Endometrial microvascular endothelial cells (primary cell): ENCODE results near the gene RUNX1. TPM values are rescaled to one million over a fixed set of nuclear protein-coding genes. Genes with fewer than 3 reads are reported as not detected.
"Not testable (repeated sequence)": the region's sequence is repeated elsewhere in the genome, so short reads cannot be mapped to it uniquely, and the experiment has no call there.

Source experiments
- in situ Hi-C: cut with HindIII; loops from 2 replicates; pipeline ENCODE4 v1.10.0; 2017; ENCODE audit warnings: low sequenced_read_pairs, low pct_unique_long_range_greater_than_20kb; ENCODE audit errors: inconsistent ontology term
- total RNA-seq: library from RNA; depleted of rRNA; stranded (reverse); fragments of >200 nt; gene quantifications from one replicate; pipeline ENCODE4 v1.2.3, GENCODE V29; 2015; ENCODE audit errors: inconsistent ontology term

RUNX1 gene
- total RNA-seq, 1 donor from 2014 or later: 14.5 TPM

GRCh38 chr21:34999397-34999941 lies 49.6 kb downstream of the RUNX1 start:
- in situ Hi-C loops: no loop called here

- in situ Hi-C loops: no loop called here
These were observed 50.9 kb downstream of the RUNX1 start for GRCh38 chr21:34998176-34998575.

GRCh38 chr21:34997294-34997693 lies 51.8 kb downstream of the RUNX1 start:
- in situ Hi-C loops: no loop called here

- in situ Hi-C loops: no loop called here
These were observed 52.6 kb downstream of the RUNX1 start for GRCh38 chr21:34996304-34997101.

- in situ Hi-C loops: no loop called here
These were observed 53.2 kb downstream of the RUNX1 start for GRCh38 chr21:34995979-34996303.

- in situ Hi-C loops: no loop called here
These were observed 54.1 kb downstream of the RUNX1 start for GRCh38 chr21:34994766-34995631.

- in situ Hi-C loops: not testable (repeated sequence)
These were observed 55.6 kb downstream of the RUNX1 start for GRCh38 chr21:34993521-34993921.

- in situ Hi-C loops: no loop called here
These were observed 56.2 kb downstream of the RUNX1 start for GRCh38 chr21:34992736-34993398.

GRCh38 chr21:34992180-34992579 lies 56.9 kb downstream of the RUNX1 start:
- in situ Hi-C loops: no loop called here

GRCh38 chr21:34991366-34991957 lies 57.6 kb downstream of the RUNX1 start:
- in situ Hi-C loops: no loop called here

- in situ Hi-C loops: no loop called here
These were observed 58.3 kb downstream of the RUNX1 start for GRCh38 chr21:34990842-34991241.

GRCh38 chr21:34989337-34990151 lies 59.6 kb downstream of the RUNX1 start:
- in situ Hi-C loops: no loop called here

GRCh38 chr21:34988625-34989024 lies 60.5 kb downstream of the RUNX1 start:
- in situ Hi-C loops: no loop called here

- in situ Hi-C loops: no loop called here
These were observed 61.0 kb downstream of the RUNX1 start for GRCh38 chr21:34988139-34988538.

GRCh38 chr21:34987501-34988072 lies 61.5 kb downstream of the RUNX1 start:
- in situ Hi-C loops: no loop called here

- in situ Hi-C loops: no loop called here
These were observed 62.3 kb downstream of the RUNX1 start for GRCh38 chr21:34986561-34987500.
